ENCODE measurements around the gene SCMH1. TPM values are rescaled to one million over a fixed set of nuclear protein-coding genes. Genes with fewer than 3 reads are reported as not detected.

Gene SCMH1
- total RNA-seq, 2 donors from 2014 or later: 16.4 to 18.3 TPM

GRCh38 chr1:41239988-41240610, 2.0 kb downstream of the SCMH1 start:
- Mint-ChIP-seq H3K4me3 (peak overlapping the region; percentile 65), H3K27ac (no peak overlapping the region), H3K4me1 (peaks cover 28% of the 10 kb centered on the region), H3K27me3 (ENCODE audit: insufficient read depth) (peaks cover 34% of the 10 kb centered on the region), H3K9me3 (no peaks in the 10 kb centered on the region), H3K36me3 (ENCODE audit: low read depth) (no peaks in the 10 kb centered on the region)
- DNase-seq: no peak
- Histone ChIP-seq H3K9me3 (ENCODE audit: control insufficient read depth, low read length) (no peaks in the 10 kb centered on the region), H3K4me1 (ENCODE audit: control insufficient read depth, insufficient read depth, low read length) (peaks cover 7% of the 10 kb centered on the region), H3K27ac (ENCODE audit: low read depth, low read length) (no peak overlapping the region), H3K9ac (ENCODE audit: extremely low read depth, low read length, poor library complexity, severe bottlenecking) (no peak overlapping the region), H3K4me3 (ENCODE audit: low read length) (peak overlapping the region; percentile 76), H3K36me3 (ENCODE audit: control insufficient read depth, insufficient read depth, low read length) (no peaks in the 10 kb centered on the region), H3K27me3 (ENCODE audit: control insufficient read depth, insufficient read depth, low read length, poor library complexity, severe bottlenecking) (peaks cover 45% of the 10 kb centered on the region)
- no peak for TF ChIP-seq CTCF (conservative IDR thresholded peaks at IDR 0.05)

GRCh38 chr1:41238311-41238988, 3.7 kb downstream of the SCMH1 start:
- Mint-ChIP-seq H3K36me3 (ENCODE audit: low read depth) (no peaks in the 10 kb centered on the region), H3K4me3 (no peak overlapping the region), H3K27me3 (ENCODE audit: insufficient read depth) (peaks cover 21% of the 10 kb centered on the region), H3K27ac (no peak overlapping the region), H3K9me3 (no peaks in the 10 kb centered on the region), H3K4me1 (peaks cover 30% of the 10 kb centered on the region)
- Histone ChIP-seq H3K27me3 (ENCODE audit: control insufficient read depth, insufficient read depth, low read length, poor library complexity, severe bottlenecking) (peaks cover 42% of the 10 kb centered on the region), H3K36me3 (ENCODE audit: control insufficient read depth, insufficient read depth, low read length) (no peaks in the 10 kb centered on the region), H3K9me3 (ENCODE audit: control insufficient read depth, low read length) (no peaks in the 10 kb centered on the region), H3K27ac (ENCODE audit: low read depth, low read length) (no peak overlapping the region), H3K4me3 (ENCODE audit: low read length) (no peak overlapping the region), H3K4me1 (ENCODE audit: control insufficient read depth, insufficient read depth, low read length) (peaks cover 7% of the 10 kb centered on the region), H3K9ac (ENCODE audit: extremely low read depth, low read length, poor library complexity, severe bottlenecking) (no peak overlapping the region)
- WGBS, 2 experiments (ENCODE audit: insufficient coverage in 1 of 2, insufficient read length in 1 of 2): 92 to 96% methylated on average over 5 of the region's 5 CpGs
- no peak for TF ChIP-seq CTCF (conservative IDR thresholded peaks at IDR 0.05)
- DNase-seq: no peak

- DNase-seq: no peak
- Mint-ChIP-seq H3K27ac (no peak overlapping the region), H3K9me3 (no peaks in the 10 kb centered on the region), H3K27me3 (ENCODE audit: insufficient read depth) (peaks cover 13% of the 10 kb centered on the region), H3K36me3 (ENCODE audit: low read depth) (no peaks in the 10 kb centered on the region), H3K4me1 (peaks cover 28% of the 10 kb centered on the region), H3K4me3 (no peak overlapping the region)
- 75 to 79% methylated on average over 2 of the region's 2 CpGs for WGBS, 2 experiments (ENCODE audit: insufficient coverage in 1 of 2, insufficient read length in 1 of 2)
- peak overlapping the region; percentile 32 for H3K4me3 ChIP-seq (ENCODE audit: low read length)
- H3K9me3 ChIP-seq (ENCODE audit: control insufficient read depth, low read length): no peaks in the 10 kb centered on the region
- no peak for TF ChIP-seq CTCF (conservative IDR thresholded peaks at IDR 0.05)
- no peak overlapping the region for H3K9ac ChIP-seq (ENCODE audit: extremely low read depth, low read length, poor library complexity, severe bottlenecking)
- peaks cover 42% of the 10 kb centered on the region for H3K27me3 ChIP-seq (ENCODE audit: control insufficient read depth, insufficient read depth, low read length, poor library complexity, severe bottlenecking)
- H3K36me3 ChIP-seq (ENCODE audit: control insufficient read depth, insufficient read depth, low read length): no peaks in the 10 kb centered on the region
- peaks cover 7% of the 10 kb centered on the region for H3K4me1 ChIP-seq (ENCODE audit: control insufficient read depth, insufficient read depth, low read length)
- H3K27ac ChIP-seq (ENCODE audit: low read depth, low read length): no peak overlapping the region
Measured at GRCh38 chr1:41236781-41237180, 5.3 kb downstream of the SCMH1 start.
